Immature natural killer cell (primary cell): ENCODE results near the gene PRKCSH. TPM values are rescaled to one million over a fixed set of nuclear protein-coding genes. Genes with fewer than 3 reads are reported as not detected.

Source experiments
- DNase-seq, 3 donors: peaks; one replicate each; pipeline ENCODE4 v3.0.0; 2022; ENCODE audit warnings: mixed read lengths in 1 of 3
- H3K27ac Mint-ChIP-seq, 6 donors: one replicate each; pipeline ENCODE4 v1.8.0; 2020; ENCODE audit warnings: mixed read lengths in 6 of 6, mild to moderate bottlenecking in 5 of 6, inconsistent platforms in 4 of 6, moderate library complexity in 3 of 6
- H3K27me3 Mint-ChIP-seq, 3 donors: one replicate each; pipeline ENCODE4 v1.8.0; 2020 to 2021; ENCODE audit warnings: low read depth in 3 of 3, mild to moderate bottlenecking in 3 of 3, mixed read lengths in 3 of 3, moderate library complexity in 3 of 3, inconsistent platforms in 1 of 3
- H3K36me3 Mint-ChIP-seq, 3 donors: one replicate each; pipeline ENCODE4 v1.8.0; 2020; ENCODE audit warnings: mixed read lengths in 3 of 3, inconsistent platforms in 2 of 3, mild to moderate bottlenecking in 2 of 3
- H3K4me1 Mint-ChIP-seq, 2 donors: one replicate each; pipeline ENCODE4 v1.8.0; 2020; ENCODE audit warnings: inconsistent platforms in 2 of 2, mild to moderate bottlenecking in 2 of 2, mixed read lengths in 2 of 2, moderate library complexity in 1 of 2
- H3K4me3 Mint-ChIP-seq, 5 donors: one replicate each; pipeline ENCODE4 v1.8.0; 2020; ENCODE audit warnings: mild to moderate bottlenecking in 5 of 5, mixed read lengths in 5 of 5, inconsistent platforms in 3 of 5, moderate library complexity in 3 of 5
- H3K9me3 Mint-ChIP-seq, 6 donors: one replicate each; pipeline ENCODE4 v1.8.0; 2020; ENCODE audit warnings: mild to moderate bottlenecking in 6 of 6, mixed read lengths in 6 of 6, inconsistent platforms in 4 of 6, moderate library complexity in 3 of 6
- polyA plus RNA-seq, 3 donors: library from polyadenylated mRNA; unstranded; fragments of 300-500 nt; fragmentation: Illumina TruSeq; gene quantifications; one replicate each; pipeline ENCODE4 v1.2.3, GENCODE V29; 2021

The PRKCSH gene
- polyA plus RNA-seq, 3 donors from 2014 or later = 13.7 to 75.6 (median 28.4) TPM

DNA sequence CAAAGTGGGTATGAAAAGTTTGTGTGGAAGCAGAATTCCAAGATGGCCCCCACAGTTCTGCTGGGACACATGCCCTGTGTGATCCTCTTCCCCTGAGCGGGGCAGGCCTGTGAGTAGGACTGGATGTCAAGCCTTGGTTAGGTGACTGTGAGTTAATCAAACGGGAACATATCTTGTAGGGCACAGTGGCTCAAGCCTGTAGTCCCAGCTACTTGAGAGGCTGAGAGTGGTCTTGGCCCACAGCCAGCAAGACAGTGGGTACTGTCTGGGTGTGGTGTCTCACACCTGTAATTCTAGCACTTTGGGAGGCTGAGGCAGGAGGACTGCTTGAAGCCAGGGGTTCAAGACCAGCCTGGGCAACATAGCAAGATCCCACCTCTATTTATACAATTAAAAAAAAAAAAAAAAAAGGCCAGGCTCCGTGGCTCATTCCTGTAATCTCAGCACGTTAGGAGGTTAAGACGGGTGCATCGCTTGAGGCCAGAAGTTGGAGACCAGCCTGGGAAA, 63.8 kb downstream of the PRKCSH start:
- Mint-ChIP-seq H3K9me3 (no peaks in the 10 kb centered on the region), H3K27me3 (peaks cover 0 to 2% (median 0%) of the 10 kb centered on the region in 3 donors), H3K36me3 (peaks cover 0 to 7% (median 6%) of the 10 kb centered on the region in 3 donors), H3K4me3 (no peak overlapping the region), H3K27ac (no peak overlapping the region), H3K4me1 (peaks cover under 1 to 6% of the 10 kb centered on the region in 2 donors)
- DNase-seq = no peak

DNA sequence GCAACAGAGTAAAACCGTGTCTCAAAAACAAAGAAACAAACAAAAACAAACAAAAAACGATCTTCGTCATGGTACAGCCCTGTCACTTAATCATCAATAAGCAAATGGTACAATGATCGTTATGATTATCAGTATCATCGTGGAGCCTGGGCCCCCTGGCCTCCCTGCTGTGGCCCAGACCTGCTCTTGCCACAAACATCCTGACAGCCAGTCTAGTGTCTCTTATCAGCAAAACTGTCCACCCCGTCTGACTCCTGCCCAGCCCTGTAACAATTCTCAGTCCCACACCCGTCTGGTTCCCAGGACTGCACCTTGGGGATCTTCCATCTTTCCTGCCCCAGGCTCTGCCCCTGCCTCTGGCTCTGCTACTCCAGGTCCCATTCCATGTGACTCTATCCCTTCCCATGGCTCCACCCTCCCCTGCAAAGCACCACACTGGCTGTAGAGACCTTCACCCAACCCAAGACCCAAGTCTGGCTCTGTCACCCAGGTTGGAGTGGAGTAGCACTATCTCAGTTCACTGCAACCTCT, 64.5 kb downstream of the PRKCSH start:
- no peaks in the 10 kb centered on the region for H3K9me3 Mint-ChIP-seq
- H3K36me3 Mint-ChIP-seq = peaks cover 0 to 7% (median 6%) of the 10 kb centered on the region in 3 donors
- DNase-seq = no peak
- H3K4me1 Mint-ChIP-seq = peaks cover 7 to 12% of the 10 kb centered on the region in 2 donors
- peaks cover 0 to 2% (median 0%) of the 10 kb centered on the region in 3 donors for H3K27me3 Mint-ChIP-seq
- H3K27ac Mint-ChIP-seq = peak overlapping the region in 2 of 6 donors; percentile 13 to 60
- no peak overlapping the region for H3K4me3 Mint-ChIP-seq

Other genes with a start within 250 kb of the PRKCSH start
- under 1 TPM in 2 of 3 donors, not detected in 1; 0.08 to 0.57 TPM for gene KANK2, start 238.1 kb upstream of the PRKCSH start, polyA plus RNA-seq
- not detected for gene ANGPTL8, start 196.0 kb upstream of the PRKCSH start, polyA plus RNA-seq
- gene DOCK6, start 173.1 kb upstream of the PRKCSH start, polyA plus RNA-seq = not detected
- not detected for gene TSPAN16, start 139.5 kb upstream of the PRKCSH start, polyA plus RNA-seq
- gene RAB3D, start 96.0 kb upstream of the PRKCSH start, polyA plus RNA-seq = 1 to 10 TPM; 1.6 to 2.9 (median 2.2) TPM
- 10 to 100 TPM; 73.3 to 91.2 (median 81.4) TPM for gene TMEM205, start 89.4 kb upstream of the PRKCSH start, polyA plus RNA-seq
- 10 to 100 TPM; 26.5 to 32.4 (median 28.8) TPM for gene CCDC159, start 89.1 kb upstream of the PRKCSH start, polyA plus RNA-seq
- 1 to 10 TPM; 1.2 to 2.7 (median 1.8) TPM for gene PLPPR2, start 80.2 kb upstream of the PRKCSH start, polyA plus RNA-seq
- gene SWSAP1, start 61.0 kb upstream of the PRKCSH start, polyA plus RNA-seq = 1 to 10 TPM; 7.0 to 8.7 (median 8.3) TPM
- gene EPOR, start 51.3 kb upstream of the PRKCSH start, polyA plus RNA-seq = 1 to 10 TPM; 3.6 to 5.8 (median 5.4) TPM
- gene RGL3, start 16.3 kb upstream of the PRKCSH start, polyA plus RNA-seq = not detected
- not detected for gene ODAD3, start 514 bp upstream of the PRKCSH start, polyA plus RNA-seq
- gene ELAVL3, start 45.4 kb downstream of the PRKCSH start, polyA plus RNA-seq = not detected
- 1 to 10 TPM in 2 of 3 donors, under 1 TPM in 1; 0.78 to 3.3 (median 1.1) TPM for gene ZNF653, start 70.2 kb downstream of the PRKCSH start, polyA plus RNA-seq
- gene ECSIT, start 93.5 kb downstream of the PRKCSH start, polyA plus RNA-seq = 10 to 100 TPM; 25.6 to 29.4 (median 26.2) TPM
- not detected for gene CNN1, start 103.2 kb downstream of the PRKCSH start, polyA plus RNA-seq
- gene ELOF1, start 123.6 kb downstream of the PRKCSH start, polyA plus RNA-seq = 100 to 1,000 TPM in 1 of 3 donors, 10 to 100 TPM in 2; 88.4 to 102 (median 98.3) TPM
- 10 to 100 TPM; 10.9 to 14.0 (median 13.9) TPM for gene ACP5, start 142.0 kb downstream of the PRKCSH start, polyA plus RNA-seq
- 1 to 10 TPM; 6.1 to 9.6 (median 6.9) TPM for gene ZNF627, start 161.8 kb downstream of the PRKCSH start, polyA plus RNA-seq